Measurements from ENCODE around the gene DNAL4.
A peak's percentile ranks its signal among the peaks of the same experiment; 100 is the strongest.
"Not testable (repeated sequence)": the region's sequence is repeated elsewhere in the genome, so short reads cannot be mapped to it uniquely, and the experiment has no call there.

DNAL4 gene

DNA sequence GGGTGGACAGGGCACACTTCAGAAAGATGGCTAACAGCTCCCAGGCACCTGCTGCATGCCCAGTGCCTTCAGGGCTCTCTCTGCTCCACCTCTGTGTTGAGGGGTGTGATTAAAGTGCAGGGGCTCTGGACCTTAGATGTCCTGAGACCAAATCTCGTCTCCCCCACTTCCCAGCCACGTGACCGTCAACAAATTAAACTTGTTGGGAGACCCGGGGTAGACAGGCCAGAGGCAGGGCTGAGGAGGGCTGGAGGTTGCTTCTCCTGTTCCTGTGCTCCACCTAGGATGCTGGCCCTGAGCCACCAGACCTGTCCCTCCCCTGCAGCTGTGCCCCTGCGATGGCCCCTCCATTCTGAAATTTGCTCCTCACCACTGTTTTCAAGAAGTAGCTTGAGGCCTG is 32.9 kb upstream of the DNAL4 start:
- no peak for DNase-seq

DNA sequence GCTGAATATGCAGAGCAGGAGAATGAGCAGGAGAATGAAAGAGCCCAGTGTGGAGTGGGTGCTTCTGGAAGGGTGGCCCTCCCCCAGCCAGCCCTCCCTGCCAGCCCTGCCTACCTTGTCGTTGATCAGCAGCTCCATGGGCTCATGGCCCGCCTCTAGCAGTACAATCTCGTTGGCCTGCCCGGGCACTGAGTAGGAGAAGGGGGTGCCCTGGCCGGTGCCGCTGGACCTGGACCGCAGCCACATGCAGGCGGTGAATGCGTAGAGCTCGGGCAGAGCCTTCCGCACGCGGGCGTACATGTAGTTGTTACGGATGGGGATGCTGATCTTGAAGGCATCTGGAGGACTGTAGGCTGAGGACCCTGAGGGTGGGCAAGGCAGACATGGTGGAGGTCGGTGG is 32.4 kb upstream of the DNAL4 start:
- no peak for DNase-seq

DNA sequence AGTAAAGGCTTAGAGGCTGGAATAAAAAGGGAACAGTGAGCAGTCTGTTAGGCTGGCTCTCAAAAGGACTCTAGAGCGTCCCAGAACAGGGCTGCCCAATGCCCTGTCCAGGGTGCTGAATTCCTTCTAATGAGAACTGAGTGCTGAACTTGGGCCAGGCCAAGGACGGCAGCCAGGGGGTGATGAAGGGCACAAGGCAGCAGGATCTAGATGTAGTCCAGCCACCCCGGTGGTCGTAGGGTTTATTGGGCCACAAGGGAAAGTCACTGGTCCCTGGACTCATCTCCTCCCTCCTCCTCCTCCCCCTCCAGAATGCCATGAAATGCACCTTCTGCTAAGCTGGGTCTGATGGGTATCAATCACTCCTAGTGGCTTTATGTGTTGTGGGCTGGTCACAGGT is 30.6 kb upstream of the DNAL4 start:
- DNase-seq = peak; percentile 31

DNA sequence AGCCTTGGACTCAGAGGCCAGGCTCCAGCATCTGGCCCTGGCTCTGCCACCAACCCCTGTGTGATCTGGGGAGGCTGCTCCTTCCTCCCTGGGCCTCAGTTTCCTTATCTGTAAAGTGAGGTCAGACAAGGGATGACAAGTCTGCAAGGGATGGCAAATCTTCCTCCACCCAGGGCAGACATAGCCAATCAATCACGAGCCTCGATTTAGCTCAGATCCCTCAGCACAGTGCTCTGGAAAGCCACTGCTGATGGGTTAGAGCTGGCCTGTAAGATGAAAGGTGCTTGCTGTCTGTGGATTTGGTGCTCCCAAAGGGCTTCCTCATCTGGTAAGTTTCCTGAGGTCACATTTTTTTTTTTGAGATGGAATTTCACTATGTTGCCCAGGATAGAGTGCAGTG is 29.7 kb upstream of the DNAL4 start:
- DNase-seq = no peak

DNA sequence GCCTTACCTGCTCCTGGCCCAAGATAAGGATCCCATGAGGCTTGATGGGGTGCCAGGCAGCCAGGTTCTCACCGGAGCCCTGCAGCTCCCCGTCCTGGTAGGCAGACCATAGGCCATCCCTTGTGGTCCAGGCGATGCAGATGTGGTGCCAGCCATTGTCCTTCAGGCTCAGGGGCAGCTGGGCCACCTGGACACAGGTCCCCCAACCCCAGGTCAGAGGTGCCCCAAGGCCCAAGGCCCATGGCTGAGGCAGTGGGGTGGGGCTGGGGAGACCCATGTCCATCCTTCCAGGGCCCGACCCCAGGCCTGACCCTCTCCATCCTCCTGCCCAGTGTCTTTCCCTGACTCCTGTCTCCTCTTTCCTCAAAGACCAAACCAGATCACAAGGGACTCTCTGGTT is 29.1 kb upstream of the DNAL4 start:
- no peak for DNase-seq

DNA sequence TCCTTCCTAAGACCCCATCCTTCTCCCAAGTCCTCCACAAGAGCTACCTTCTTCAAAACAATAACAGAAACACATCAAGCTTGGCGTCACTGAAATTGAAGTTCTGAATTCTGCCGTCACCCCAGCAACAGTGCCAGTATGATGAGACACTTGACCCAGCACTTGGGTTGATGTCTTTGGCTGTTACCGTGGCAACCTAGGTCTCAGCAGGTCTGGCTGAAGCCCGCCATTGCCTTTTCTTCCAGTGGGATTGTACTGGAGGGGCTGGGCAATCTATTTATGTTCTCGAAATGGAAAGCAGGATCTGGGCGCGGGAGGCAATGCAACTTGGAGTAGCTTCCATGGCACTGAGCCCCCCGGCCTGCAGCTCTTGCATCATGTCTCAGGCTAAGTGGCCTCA is 26.1 kb upstream of the DNAL4 start:
- DNase-seq = no peak

DNA sequence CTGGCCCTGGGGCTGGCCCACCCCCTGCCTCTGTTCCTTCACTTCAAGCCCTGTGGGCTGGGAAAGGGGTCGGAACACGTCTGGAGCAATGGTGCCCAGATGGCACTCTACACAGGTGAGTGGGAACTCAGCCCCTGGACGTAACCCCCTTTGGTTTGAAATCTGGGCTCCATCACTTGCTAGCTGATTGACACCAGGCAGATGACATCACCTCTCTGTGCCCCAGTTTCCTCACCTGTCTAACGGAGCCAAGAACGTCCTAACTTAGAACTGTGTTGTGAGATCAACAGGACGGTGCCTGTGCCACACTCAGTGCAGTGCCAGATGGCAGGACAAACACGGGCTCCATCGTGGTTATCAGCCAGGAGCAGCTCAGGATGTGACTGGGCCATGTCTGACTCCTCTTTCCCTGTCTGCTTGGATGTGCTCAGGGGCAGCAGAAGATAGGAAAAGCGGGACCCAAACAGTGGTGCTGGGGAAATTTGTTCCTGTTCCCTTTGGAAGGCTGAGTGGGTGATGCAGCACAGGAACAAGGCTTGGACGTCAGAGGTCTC is 25.5 kb upstream of the DNAL4 start:
- no peak for DNase-seq

DNA sequence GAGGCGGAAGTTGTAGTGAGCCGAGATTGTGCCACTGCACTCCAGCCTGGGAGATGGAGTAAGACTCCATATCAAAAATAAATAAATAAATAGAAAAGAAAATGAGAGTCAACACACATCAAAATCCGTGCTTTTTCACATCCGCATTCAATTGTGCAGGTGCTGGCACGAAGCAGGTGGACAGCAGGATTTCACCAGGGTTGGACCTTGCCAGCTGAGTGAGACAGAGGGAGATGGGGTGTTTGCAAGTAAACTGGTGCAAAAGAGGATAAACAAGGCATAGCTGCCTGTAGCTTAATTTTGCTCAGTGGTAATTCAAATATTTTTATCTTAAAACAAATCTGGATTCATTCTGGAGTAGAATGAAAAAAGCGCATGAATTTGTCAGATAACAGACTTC is 23.3 kb upstream of the DNAL4 start:
- DNase-seq = no peak

DNA sequence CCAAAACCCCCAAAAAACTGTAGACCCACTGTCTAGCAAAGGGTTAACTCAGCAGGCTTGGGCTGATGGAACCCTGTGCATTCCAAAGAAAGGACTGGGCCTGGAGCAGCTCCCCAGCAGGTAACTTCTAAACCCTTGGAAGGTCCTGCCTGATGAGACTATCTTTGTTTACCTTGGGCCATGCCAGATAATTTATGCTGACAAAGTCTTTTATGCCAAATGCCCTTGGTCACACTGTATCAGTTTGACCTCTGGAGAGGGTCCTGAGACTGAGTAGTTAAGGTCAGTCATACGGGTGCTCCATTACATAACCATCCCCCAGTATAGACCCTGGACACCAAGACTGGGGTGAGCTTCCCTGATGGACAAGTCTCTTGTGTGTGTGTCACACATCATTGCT is 21.9 kb upstream of the DNAL4 start:
- DNase-seq = no peak

DNA sequence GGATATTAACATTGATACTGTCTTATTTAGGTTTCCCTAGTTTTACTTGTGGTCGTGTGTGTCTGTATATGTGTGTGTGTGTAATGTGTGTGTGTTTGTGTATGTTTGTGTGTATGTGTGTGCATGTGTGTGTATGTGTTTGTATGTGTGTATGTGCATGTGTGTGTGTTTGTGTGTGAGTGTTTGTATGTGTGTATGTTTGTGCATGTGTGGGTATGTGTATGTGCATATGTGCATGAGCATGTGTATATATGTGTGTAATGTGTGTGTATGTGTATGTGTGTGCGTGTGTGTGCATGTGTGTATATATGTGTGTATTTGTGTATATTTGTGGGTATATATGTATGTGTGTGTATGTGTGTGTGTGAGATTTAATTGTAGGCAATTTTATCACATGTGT is 17.3 kb upstream of the DNAL4 start:
- no peak for DNase-seq

DNA sequence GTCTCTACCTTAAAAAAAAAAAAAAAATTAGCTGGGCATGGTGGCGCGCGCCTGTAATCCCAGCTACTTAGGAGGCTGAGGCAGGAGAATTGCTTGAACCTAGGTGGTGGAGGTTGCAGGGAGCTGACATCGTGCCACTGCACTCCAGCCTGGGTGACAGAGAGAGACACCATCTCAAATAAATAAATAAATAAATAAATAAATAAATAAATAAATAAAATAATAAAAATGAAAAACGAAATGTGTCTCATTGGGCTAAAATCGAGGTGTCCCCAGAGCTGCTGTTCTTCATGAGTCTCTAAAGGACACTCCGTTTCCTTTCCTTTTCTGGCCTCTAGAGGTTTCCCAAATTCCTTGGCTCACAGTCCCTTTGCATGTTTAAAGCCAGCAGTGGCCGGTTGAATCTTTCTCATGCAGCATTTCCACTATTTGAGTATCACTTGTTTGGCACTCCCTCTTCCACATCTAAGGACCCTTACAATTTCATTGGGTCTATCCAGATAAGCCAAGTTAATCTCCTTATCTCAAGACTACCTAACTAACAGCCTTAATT is 11.2 kb upstream of the DNAL4 start:
- DNase-seq = not testable (repeated sequence)

DNA sequence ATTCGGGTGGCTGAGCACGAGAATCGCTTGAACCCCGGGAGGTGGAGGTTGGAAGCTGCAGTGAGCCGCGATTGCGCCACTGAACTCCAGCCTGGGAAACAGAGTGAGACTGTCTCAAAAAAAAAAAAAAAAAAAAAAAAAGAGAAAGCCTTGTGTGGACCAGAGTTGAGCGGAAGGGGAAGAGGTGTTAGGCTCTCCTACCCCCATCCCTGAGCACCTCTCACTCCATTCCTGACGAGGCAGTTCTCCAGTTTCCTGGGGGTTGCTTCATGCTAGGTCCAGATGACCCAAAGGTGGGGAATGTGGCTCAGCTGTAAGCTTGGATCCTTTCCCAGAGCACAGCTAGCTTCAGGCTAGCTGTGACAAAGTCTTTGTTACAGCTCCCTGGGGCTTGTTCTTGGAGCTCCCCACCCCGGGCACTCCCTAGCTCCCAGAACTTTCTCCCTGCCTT is 8.8 kb upstream of the DNAL4 start:
- DNase-seq = no peak

DNA sequence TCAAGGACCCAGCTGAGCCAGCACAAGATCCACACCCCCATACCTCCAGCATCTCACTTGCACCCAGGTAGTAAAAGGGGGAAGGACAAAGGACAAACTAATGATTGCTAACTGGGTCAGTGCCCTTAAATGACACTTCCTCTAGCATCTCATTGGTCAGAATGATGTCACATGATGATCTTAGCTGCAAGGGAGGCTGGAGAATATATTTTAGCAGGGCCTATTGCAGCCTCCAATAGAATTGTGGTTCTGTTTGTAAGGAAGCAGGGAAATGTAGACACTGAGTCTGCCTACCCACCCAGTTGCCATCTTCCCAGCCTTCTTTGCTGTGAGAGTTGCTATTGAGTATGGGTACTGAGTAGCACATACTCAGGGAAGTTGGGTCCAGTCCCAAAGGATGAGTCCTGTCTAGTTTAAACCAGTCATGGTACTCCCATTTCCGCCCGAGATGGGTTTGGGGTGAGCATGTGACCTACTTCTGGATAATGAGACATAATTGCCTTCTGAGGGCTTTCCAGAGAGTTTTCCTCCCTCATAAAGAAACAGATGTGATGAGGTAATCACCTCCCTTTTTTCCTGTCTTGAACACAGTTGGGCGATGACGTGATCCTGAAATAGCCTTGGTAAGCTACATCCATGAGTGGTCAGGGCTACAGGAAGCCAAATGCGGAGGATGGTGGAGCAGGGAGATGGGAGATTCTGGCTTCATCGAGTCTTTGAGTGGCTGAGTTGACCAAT is 5.5 kb upstream of the DNAL4 start:
- no peak for DNase-seq

DNA sequence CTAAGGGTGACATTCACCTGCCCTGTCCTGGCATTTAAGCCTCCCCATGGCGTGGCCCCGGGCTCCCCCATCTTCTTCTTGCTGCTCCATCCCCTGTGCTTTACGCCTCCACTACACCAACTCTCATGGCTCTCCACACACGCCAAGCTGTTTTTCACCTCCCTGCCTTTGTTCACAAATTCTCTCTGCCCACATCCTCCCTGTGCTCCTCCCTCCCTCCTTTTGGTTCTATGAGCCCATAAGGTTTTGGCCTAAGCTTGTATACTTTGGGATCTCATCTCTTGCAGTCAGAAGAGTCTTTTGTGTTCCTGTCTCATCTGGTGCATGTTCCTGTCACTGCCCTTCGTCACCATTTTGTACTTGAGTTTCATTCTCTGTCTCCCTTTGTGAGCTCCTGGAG is 4.6 kb upstream of the DNAL4 start:
- no peak for DNase-seq

DNA sequence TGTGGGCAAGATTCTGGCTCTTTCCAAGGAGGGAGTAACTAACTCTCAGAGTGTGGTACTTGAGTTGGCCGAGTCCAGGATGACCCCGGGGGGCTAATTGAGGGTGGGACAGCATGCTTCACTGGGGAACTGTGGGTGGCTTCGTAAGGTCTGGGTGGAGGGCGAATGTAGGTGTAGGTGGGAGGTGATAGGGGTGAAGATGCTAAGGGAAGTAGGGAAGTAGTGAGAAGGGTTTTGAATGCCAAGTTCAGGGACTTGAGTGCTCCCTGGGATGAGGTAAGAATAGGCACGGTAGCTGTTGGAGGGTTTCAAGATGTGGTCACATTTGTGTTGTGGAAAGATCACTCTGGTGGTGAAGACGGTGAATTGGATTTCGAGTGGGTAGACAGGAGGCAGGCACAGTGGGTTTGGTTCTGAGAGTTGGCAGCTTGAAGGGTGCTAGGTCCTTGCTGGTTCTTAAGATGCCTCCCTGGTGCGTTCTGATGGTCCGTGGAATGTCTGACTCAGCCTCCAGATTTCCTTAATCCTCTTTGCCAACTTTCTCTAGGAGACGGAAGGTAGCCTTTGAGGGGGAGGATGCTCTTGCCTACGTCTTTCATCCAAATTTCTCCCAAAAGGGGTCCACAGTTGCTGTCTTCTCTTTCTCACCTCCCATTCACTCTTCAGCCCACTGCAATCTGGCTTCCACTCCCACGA is 2.5 kb upstream of the DNAL4 start:
- no peak for DNase-seq

DNA sequence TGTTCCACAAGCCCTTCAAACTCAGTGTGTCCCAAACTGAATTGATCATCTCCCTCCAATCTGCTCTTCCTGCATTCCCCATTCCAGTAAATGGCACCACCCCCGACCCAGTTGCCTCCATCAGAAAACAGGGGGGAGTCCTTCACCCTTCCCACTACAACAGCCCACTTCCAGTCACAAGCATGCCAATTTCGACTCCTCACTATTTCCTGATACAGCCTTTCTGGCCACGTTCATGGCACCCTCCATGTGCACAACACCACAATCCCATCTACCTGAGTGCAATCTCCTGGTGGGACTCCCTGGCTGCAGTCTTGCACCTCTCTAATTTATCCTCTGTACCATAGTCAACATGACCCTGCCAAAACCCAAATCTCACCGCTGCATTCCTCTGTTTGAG is 1.6 kb upstream of the DNAL4 start:
- no peak for DNase-seq

DNA sequence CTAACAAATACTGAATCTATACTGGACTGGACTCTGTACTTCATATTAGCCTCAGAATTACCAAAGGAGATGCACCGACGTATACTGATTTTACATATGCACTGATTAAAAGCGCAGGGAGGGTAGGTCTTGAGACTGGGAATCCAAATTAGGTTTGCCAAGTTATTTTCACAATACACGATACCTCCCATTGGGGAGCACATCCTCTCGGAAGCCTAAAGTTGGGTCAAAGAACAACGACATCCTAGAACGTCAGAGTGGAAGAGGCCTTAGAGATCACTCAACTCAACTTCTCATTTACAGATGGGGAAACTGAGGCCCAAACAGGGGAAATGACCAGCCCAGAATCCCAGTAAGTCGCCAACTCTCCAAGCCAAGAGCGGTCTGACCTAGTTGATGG is 626 bp downstream of the DNAL4 start:
- DNase-seq = no peak

DNA sequence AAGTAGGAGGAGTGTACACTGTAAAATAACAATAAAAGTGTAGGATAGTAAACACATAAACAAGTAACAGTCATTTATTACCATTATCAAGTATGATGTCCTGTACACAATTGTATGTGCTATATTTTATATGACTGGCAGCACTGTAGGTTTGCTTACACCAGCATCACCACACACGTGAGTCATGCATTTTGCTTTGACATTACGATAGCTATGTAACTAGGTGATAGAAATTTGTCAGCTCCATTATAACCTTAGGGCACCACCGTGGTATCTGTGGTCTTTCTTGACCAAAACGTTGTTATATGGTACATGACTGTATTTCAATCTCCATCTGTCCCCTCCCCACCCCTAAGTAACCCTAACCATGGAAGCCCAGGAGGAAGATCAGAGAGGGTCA is 1.1 kb downstream of the DNAL4 start:
- DNase-seq = no peak

DNA sequence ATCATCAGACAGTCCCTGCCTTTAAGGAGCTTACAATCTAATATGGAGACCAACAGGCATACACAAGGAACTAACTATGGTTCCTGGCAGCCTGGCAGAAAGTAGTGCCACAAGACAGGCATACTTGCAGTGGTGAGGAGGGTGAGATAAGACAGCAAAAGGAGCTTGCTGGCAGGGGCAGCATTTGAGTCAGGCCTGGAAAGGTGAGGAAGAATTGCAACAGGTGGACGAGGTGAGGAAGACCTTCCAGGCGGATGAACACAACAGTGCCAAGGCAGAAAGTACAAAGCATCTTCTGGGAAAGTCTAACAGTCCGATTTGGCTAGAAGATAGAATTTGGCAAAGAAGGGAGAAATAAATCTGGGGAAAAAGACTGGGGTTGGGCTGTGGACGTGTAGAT is 4.3 kb downstream of the DNAL4 start:
- no peak for DNase-seq

DNA sequence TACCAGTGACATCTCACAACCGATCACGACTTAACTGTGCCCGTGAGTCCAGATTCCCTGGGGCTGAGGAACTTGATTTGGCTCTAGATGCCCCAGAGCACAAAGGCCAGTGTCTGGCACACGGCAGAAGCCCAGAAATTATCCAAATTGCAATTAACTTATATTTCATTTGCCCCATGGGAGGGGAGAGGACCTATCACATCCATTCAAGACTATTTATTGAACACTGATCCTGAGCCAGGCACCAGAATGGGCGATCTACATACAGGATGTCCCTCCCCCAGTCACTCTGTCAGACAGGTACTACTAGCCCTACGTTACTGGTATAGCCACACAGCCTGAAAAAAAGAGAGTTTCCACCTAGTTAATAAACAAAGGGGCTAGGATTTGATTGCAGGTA is 5.1 kb downstream of the DNAL4 start:
- DNase-seq = no peak

DNA sequence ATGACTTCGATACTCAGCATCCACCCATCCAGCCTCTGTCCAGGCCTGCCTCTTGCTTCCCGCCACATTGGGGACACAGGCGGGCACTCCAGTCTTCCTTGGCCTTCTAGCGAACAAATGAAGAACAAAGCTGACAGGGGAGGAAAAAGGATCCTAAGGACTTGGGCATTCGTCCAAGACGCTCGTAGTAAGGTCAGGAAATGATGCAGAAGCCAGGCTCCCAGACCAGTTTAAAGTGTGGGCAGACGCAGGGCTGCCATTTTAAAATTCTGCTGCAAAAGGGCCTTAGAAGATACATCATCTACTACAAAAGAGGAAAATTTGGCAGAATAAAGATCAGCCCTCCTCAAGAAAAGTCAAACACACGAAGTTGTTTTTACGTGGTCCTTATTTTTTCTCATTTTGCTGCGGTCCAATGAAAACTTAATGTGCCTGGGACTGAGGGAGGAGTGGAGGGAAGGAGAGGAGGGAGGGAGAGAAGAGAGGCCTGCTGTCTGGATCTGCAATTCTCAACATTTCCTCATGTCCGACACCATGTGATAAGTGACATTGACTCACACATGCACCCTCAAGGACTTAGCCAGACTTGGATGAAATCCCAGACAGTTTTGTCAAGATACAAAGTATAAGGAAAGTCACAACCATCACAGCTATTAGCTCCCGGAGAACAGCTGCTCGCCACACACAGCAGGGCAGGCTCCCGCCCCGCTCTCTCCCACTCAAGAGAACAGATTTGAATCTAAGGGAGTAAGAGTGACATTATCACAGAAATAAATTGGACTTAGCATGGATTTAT is 5.7 kb downstream of the DNAL4 start:
- no peak for DNase-seq

DNA sequence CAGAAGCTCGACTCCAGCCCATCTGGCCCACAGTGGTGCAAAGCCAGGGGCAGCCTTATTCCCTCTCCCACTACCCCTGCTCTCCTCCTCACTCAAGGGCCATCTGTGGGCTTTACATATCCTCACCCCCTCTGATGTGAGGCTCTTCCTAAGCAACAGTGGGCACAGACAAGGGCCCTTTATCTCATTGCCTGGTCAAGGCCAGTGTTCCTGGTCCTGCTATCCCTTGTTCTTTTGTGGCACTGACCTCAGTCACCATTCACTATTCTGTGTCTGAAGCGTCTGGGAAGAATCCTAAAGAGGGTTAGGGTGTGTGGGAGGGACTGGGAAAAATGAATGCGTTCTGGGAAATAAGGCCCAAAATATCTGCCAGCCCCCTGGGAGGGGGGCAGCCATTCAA is 7.3 kb downstream of the DNAL4 start:
- DNase-seq = no peak

DNA sequence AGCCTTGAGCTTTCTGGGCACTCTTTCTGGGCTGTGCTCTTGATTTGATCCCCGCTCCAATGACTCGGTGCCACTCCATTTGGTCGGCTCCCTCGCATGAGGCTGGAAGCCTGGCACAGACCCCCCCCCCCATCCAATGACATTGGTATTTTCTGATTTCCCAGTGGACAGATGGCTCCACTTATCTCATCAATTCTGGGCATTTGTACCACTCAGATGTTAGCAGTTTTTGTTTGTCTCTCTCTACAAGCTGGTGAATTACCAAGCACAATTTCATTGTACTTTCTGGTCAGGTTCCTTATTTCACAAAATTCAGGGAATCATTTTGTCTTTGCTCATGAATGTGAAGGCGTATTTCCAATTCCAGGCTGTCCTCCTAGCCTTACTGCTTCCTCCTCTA is 9.1 kb downstream of the DNAL4 start:
- DNase-seq = no peak

Data from activated gamma-delta T cell treated with Interleukin-2 at 50 U/mL for 16 hours (primary cell).